GM21381 (cell line): Measurements from ENCODE around the gene PLXNA3.

Experiments used
- ATAC-seq: cut with Tn5 transposase; IDR thresholded peaks from one replicate; pipeline ENCODE4 v1.9.1; 2021; ENCODE audit warnings: mild to moderate bottlenecking, moderate library complexity; ENCODE audit not compliant: unreplicated experiment

Gene PLXNA3

DNA sequence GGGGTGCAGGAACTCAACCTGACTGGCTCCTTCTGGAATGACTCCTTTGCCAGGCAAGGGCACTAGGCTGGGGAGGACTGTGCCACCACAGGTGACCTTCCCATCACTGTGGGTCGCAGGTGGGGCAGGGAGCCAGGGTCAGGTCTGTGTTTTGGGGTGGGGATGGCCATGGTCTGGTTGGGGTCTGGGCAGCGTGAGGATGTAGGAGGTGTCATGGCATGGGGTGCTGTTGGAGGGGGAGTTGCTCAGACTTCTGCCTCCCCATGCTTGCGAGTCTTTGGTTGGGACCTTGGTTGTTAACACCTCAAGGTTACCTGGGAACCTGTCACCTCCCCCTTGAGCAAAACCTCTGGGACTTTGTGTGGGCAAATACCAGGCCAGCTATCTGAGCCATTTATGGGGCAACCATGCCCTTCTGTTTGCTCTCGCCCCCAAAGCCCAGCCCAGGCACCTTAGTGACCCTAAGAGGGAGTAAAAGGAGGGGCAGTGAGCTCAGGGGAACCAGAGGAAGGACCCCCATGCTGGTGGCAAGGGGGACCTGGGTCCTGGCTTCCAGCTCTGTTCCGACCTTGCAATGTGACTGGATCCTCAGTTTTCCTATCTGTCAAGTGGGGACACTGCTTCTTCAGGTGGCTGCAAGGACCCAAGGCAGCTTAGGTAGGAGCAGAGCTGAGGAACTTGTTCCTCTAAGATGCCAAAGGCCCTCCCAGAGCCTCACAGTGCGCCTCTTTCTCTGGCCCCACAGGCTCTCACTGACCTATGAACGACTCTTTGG lies 23.5 kb upstream of the PLXNA3 start:
- no peak for ATAC-seq

DNA sequence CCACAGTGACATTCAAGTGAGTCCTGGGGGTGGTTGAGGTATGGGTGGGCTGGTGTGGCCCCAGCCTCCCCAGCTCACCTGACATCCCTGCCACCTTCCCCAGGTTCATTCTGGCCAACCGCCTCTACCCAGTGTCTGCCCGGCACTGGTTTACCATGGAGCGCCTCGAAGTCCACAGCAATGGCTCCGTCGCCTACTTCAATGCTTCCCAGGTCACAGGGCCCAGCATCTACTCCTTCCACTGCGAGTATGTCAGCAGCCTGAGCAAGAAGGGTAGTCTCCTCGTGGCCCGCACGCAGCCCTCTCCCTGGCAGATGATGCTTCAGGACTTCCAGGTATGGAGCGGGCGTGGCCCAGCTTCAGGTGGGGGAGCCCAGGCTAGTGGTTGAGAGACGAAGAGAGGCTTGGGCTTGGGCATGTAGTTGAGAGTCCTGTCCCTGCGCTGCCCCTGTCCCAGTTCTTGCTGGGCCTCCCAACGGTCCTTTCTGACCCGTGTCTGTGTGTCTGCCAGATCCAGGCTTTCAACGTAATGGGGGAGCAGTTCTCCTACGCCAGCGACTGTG lies 22.8 kb upstream of the PLXNA3 start:
- ATAC-seq: no peak

DNA sequence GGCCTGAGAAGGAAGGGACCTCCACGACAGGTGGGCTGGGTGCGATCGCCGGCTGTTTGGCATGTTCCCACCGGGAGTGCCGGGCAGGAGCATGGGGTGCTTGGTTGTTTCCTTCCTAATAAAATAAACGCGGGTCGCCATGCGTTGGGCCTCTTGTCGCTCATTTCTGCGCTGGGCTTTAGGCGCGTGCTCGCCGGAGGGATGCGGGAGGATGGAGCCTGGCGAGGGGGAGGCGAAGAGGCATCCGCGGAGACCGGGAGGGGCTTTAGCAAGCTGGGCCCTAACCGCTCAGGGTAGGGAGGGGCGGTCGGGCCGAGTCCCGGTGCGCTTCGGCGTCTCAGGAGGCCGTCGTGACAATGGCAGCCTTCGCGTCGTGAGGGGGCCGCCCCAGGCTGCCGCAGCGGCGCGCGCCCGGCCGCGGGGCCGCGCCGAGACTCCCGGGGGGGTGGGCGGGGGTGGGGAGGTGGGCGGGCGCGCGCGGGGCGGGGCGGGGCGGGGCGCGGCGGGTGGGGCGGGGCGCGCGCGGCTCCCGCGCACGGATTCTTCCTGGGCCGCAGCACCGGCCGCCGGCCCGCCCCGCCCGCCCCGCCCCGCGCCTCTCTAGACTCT lies 21.6 kb upstream of the PLXNA3 start:
- ATAC-seq: peak; percentile 32

DNA sequence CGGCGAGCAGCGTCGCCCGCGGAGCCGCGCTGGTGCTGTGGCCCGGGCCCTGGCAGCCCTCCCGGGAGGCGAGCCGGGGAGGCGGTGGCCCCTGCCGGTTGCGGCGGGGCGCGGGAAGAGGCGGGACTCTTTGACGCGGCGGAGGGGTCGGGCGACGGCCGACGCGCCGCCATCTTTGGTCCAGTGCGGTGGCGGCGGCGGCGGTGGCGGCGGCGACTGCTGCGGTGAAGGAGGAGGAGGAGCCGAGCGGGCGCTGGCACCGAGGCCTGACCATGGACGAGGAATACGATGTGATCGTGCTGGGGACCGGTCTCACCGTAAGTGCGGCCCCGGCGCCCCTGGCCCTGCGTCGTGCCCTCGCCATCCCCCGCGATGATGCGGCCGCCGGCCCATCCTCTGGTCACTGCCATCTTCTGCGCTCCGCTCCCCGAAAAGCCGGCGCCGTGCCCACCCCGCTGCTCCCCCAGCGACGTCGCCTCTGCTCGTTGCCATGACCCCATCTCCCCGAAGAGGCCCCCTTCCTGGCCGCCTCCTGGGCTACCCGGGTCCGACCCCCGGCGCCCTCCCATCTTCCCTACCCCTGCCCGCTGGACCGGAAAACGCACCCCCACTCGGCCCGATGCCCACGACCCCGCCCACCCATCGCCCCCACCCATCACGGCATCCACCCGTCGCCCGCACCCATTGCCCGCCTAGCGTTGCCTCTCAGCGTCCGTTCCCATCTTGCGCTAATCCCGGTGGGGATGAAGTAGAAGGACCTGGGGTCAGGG lies 20.9 kb upstream of the PLXNA3 start, which contains the start of gene GDI1:
TSS of gene GDI1 (plus strand) at position 172 of the 770 bp plus-strand sequence. CDS start at position 273, 101 bp downstream.
- ATAC-seq: peak; percentile 43

DNA sequence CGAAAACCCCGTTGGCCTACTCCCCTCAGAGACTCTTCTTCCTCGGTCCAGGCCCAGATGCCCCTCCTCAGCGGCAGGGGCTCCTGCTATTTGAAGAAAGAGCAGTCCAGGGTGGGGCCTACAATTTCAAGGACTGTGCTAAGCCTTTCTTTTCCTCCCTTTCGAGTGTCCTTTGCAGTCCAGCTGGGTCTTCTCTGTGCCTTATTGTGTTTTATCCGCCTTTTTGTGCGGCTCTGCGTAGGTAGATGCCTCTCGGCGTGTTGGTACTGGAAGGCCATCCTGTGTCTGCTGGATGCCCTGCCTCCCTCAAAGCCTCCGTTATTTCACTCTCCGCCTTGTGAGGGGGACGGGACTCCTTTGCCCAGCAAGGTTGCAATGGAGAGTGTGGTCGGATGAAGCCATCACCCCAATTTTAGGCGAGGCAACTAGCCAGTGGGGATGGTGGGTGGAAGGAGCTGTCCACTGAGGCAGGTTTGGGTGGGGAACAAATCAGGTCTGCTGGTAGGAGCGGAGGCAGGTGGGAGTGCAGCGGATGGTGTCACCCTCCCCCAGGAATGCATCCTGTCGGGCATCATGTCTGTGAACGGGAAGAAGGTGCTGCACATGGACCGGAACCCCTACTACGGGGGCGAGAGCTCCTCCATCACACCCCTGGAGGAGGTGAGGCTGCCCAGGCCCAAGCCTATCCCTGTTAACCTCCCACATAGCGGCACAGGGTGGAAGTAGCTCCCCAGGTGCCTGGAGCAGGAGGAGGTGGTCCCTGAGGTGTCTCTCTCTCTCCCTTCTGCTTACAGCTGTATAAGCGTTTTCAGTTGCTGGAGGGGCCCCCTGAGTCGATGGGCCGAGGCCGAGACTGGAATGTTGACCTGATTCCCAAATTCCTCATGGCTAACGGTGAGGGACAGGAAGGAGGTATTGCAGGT lies 19.8 kb upstream of the PLXNA3 start:
- ATAC-seq: no peak

DNA sequence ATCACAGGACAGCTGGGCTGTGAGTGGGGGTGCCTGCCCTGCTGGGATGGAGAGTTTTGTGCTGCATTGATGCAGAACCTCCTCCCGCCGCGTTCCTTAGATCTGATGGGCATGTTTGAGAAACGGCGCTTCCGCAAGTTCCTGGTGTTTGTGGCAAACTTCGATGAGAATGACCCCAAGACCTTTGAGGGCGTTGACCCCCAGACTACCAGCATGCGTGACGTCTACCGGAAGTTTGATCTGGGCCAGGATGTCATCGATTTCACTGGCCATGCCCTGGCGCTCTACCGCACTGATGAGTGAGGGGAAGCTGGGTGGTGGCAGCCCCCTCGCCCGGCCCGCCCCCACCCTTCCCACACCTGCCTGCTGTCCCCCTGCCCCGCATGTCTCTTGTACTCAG lies 18.2 kb upstream of the PLXNA3 start:
- no peak for ATAC-seq

DNA sequence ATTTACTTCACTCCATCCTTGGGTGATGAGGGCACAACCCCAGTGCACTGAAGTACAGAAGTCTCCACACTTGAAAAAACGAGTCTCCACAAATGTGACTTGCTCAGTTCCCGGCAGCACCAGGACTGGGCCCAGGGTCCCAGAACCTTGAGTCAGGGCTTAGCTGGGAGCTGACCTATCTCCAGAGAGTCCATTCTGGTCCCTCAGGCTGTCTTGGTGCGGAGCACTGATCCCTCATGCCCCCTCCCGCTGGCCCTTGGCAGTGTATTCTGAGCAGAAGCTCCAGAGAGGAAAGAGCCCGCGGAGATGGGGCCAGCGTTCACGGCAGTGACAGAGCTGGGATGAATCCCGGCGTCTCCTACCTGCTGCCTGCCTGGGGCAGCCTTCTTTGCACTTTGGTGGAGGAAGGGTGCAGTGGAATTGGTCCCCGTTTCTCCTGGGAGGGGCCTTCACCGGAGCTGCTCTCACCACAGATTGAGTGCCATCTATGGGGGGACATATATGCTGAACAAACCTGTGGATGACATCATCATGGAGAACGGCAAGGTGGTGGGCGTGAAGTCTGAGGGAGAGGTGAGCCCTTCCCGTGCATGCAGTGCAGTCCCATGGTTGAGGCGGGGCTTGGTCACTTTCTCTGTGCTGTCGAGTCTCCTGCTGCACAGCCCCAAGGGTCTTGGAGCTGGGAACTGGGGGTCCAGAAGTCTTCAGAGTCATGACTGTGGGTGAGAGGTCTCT lies 17.3 kb upstream of the PLXNA3 start:
- no peak for ATAC-seq

DNA sequence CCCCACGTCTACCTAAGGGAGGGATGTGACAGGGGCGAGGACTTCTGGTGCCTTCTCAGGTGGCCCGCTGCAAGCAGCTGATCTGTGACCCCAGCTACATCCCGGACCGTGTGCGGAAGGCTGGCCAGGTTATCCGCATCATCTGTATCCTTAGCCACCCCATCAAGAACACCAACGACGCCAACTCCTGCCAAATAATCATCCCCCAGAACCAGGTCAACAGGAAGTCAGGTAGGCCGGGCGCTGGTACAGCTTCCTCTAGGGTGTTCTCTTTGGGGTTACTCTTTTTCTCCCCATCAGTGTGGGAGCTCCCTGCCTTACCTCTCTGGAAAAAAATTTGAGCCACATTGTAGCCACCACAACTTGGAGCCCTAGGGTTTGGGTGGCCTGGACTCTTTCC lies 16.5 kb upstream of the PLXNA3 start:
- ATAC-seq: no peak

DNA sequence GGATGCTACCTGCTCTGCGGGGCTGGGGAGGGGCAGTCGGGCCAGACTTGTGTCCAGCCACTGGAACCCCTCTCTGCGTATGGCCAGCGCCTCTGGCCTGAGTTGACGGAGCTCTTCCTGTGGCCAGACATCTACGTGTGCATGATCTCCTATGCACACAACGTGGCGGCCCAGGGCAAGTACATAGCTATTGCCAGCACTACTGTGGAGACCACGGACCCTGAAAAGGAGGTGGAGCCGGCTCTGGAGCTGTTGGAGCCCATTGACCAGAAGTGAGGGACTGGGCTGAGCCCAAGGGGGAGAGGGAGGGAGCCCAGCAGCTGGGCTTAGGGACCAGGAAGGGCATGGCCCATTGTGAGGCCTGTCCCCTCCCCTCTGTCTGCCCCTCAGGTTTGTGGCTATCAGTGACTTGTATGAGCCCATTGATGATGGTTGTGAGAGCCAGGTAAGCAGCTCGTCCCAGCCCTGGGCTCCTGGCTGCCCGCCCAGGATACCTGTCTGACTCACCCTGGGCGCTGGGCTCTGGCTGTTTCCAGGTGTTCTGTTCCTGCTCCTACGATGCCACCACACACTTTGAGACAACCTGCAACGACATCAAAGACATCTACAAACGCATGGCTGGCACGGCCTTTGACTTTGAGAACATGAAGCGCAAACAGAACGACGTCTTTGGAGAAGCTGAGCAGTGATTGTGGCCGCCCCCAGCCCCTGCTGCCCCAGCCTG lies 15.9 kb upstream of the PLXNA3 start:
- no peak for ATAC-seq

DNA sequence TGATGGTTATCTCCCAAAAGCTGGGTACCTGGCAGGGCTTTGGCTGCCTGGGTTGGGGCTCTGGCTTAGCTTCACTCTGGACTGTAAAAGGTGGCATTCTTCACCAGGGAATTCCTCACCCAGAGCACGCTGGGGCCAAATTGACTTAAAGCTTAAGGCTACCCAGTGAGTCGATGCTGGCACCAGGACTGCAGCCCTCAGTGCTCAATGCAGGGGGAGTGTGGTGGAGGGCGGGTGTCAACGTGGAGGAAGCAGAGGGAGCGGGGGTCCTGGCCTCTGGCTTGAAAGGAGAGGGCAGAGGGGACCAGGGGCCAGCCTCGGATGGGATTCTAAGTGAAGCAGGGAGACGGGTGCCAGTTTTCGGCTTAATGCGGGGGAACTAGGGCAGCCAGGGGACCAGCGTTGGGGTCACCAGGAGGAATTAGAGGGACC lies 14.6 kb upstream of the PLXNA3 start:
- no peak for ATAC-seq

DNA sequence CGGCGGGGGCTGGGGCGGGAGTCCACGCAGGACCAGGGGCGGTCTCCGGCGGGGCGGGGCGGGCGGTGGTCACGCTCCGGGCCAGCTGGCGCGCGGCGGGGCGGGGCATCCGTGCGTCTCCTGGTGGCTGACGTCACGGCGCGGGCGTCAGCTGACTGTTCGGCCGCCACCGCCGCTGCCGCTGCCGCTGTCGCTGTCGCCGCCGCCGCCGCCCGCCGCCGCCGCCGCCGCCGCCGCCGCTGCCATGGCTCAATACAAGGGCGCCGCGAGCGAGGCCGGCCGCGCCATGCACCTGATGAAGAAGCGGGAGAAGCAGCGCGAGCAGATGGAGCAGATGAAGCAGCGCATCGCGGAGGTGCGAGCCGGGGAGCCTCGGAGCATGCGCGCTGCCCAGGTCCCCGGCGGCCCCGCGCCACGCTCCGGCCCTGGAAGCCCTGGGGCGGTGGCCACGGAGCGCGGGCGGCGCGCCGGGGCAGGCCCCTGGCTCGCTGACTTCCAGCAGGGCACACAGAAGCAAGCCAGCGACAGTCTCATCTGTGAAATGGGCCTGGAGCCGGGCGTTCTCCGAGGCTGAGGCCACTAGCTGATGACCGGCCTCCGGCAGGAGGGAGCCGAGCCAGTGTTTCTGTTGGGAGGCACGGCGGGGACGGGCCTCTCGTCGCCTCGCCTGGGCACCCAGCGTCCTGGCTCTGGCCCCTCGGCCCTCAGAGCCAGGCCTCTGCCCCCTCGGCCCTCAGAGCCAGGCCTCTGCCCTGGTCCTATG lies 13.9 kb upstream of the PLXNA3 start, which contains the start of gene FAM50A:
TSS of gene FAM50A (plus strand) at position 150 of the 763 bp plus-strand sequence. CDS start at position 245, 95 bp downstream.
- ATAC-seq: peak; percentile 81

DNA sequence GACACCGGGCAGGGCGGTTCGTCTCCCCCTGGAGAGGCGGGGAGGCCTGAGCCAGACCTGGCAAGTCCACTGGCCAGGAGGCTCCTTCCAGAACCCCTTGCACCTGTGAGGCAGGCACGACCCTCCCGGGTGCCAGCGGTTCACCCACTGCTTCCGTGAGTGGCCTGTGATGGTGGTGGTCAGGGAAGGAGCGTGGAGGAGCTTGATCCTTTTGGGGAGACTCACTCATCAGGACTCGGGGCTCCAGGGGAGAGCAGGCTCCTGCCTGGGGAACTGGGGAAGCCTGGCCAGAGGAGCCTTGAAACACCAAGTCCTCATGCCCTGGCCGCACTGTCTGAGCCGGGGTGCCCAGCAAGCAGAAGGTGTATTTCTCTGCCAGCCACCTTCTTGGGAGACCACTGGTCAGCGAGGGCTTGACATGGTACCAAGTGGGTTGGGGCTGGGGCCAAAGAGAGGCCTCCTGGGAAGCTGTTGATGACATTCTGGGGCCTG lies 13.3 kb upstream of the PLXNA3 start:
- ATAC-seq: no peak

DNA sequence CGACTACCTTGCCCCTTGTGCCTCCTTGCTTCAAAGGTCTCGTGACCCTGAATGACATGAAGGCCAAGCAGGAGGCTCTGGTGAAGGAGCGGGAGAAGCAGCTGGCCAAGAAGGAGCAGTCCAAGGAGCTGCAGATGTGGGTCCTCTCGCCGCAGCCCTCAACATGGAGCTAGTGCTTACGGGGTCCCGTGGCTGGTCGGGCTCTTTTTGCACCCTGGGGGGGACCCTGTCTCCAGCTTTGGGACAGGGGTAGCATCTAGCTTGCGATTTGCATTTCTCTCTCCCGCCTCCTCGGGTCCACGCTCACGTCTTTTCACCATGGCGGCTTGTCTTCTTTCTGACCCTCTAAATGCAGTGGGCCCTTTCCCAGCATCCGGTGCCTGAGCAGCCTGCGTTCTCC lies 12.3 kb upstream of the PLXNA3 start:
- no peak for ATAC-seq

DNA sequence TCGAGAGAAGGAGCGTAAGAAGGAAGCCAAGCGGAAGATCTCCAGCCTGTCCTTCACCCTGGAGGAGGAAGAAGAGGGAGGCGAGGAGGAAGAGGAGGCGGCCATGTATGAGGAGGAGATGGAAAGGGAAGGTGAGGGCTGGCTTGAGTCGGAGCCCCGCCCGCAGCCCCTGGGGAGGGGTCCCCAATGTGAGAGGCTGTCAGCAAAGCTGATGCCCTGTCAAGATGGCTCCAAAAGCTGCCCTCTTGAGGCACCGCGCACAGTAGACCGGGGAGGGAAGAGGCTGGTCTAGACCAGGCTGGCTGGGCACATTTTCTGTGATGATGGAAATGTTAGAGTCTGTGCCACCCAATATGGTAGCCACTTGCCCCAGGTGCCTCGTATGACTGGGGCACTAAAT lies 11.7 kb upstream of the PLXNA3 start:
- ATAC-seq: no peak

DNA sequence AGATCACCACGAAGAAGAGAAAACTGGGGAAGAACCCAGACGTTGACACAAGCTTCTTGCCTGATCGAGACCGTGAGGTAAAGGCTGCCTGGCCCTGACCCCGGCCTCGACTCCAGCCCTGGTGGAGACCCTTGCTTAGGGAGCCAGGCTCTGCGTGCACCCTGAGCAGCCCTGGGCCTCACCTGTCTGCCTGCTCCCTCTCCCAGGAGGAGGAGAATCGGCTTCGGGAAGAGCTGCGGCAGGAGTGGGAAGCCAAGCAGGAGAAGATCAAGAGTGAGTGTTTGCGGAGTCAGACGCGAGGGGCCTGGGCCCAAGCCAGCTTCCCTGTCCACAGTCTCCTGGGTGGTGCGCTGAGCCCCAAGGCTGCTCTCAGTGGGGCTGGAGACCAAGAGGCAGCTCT lies 9.6 kb upstream of the PLXNA3 start:
- ATAC-seq: no peak

DNA sequence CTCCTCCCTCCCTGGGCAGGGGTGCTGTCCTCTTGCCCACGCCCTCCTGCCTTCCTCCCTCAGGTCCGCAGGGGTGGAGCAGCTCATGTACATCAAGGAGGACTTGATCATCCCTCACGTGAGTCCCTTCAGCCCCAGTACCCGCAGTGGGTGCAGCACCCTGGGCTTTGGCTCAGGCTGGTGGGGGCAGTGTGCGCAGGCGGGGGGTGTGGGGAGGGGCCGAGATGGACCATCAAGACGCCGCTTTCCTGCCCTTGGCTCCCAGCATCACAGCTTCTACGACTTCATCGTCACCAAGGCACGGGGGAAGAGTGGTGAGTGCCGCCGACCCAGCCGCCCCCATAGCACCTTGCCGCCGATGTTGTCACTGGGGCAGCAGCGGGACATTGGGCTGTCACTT lies 8.5 kb upstream of the PLXNA3 start:
- no peak for ATAC-seq

DNA sequence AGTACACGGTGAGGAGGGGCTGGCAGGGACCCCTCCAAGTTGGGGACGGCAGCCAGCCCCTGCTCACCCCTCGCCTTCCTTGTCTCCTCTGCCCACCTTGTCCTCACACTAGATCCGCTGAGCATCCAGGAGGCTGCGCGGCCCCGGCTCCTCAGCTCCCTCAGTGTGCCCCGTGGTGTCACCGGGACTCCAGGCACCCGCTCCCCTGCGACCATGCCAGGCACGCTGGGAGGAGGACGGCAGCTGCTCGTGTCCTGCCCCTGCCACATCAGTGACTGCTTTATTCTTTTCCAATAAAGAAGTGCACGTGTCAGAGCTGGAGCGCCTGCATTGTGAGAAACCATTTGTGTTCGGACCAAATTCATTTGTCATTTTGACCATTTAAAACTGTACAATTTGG lies 7.8 kb upstream of the PLXNA3 start:
- ATAC-seq: no peak

DNA sequence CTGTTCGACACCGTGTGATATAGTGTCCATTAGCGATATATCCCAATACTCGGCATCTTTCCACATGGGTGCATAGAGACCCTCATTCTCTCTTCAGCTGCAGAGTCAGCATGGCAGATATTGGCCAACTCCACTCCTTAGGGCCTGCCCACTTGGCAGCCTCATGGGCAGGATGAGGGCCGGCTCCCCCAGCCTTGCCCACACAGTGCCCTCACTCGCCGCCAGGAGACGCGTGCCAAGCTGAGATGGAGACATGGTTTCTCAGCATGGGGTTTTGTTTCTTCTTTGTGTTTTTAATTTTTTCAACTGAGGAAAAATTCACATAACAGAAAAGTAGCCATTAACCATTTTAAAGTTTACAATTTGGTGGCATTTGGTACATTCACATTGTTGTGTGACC lies 5.3 kb upstream of the PLXNA3 start:
- ATAC-seq: no peak
